DMS79 treated with DMSO at 0.1 percent for 48 hours (cell line): Measurements from ENCODE around the gene WDR43.

ENCODE experiments used
- DNase-seq: peaks from one replicate; lab custom pipeline; 2025; lab: John Stamatoyannopoulos, UW

Gene WDR43, protein sequence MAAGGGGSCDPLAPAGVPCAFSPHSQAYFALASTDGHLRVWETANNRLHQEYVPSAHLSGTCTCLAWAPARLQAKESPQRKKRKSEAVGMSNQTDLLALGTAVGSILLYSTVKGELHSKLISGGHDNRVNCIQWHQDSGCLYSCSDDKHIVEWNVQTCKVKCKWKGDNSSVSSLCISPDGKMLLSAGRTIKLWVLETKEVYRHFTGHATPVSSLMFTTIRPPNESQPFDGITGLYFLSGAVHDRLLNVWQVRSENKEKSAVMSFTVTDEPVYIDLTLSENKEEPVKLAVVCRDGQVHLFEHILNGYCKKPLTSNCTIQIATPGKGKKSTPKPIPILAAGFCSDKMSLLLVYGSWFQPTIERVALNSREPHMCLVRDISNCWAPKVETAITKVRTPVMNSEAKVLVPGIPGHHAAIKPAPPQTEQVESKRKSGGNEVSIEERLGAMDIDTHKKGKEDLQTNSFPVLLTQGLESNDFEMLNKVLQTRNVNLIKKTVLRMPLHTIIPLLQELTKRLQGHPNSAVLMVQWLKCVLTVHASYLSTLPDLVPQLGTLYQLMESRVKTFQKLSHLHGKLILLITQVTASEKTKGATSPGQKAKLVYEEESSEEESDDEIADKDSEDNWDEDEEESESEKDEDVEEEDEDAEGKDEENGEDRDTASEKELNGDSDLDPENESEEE

DNA sequence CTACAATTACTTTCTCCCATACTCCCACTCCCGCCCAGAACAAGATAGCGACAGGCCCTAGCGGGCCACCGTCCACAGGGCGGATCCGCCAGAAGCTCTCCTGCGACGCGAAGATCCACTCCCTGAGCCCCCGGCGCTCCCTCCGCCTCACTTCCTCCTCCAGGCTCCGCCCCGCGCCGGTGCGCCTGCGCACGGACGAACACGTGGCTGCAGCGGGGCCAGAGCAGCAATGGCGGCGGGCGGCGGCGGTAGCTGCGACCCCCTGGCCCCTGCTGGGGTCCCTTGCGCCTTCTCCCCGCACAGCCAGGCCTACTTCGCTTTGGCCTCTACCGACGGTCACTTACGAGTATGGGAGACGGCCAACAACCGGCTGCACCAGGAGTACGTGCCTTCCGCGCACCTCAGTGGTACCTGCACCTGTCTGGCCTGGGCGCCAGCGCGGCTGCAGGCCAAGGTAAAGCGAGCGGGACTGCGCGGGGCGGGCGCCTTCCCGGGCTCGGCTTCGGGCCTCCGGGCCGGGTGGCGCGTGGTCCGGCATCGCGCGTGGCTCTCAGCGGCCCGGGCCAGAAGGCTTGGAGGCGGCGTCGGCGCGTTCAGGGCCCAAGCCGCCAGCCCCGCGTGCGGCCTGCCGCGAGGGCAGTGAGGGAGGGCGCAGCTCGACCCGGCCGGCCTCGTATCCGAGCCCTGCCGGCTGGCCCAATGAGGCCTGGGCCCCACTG, at the start of gene WDR43:
WDR43 (plus strand) TSS at position 198 of the 719 bp plus-strand sequence; CDS start at position 230, 32 bp downstream.
- DNase-seq = peak; percentile 95

DNA sequence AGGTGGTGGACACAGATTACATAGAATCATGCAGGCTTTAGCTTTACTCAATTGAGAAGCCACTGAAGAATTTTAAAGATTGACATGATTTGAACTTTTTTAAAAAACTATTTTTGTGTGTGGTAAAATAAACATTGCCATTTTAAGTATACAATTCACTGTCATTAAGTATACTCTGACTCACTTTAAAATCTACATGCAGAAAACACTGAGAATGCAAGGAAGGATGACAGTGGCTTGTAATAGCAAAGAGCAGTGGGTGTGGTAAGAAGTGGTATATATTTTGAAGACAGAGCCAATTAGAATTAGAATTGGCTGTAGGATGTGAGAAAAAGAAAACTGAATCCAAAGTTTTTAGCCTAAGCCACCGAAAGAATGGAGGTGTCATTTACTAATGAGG, 39.3 kb upstream of the WDR43 start:
- DNase-seq = no peak

DNA sequence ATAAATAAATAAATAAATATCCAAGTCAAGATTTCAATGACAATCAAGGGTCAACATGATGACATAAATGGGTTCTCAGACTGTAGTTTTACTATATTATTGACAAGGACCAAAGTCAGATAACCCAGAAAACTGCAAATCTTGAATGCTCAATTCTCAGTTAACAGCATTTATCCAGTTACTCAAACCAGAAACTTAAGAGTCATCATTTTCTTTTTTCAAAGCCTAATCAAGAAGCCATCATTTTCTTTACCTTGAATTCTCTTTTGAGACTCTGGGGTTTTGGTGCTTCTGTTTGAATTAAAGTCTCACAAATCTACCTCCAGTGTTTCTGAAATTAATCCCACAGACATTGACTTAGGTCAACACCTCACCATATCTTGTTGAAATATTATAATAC, 38.5 kb upstream of the WDR43 start:
- DNase-seq = no peak

DNA sequence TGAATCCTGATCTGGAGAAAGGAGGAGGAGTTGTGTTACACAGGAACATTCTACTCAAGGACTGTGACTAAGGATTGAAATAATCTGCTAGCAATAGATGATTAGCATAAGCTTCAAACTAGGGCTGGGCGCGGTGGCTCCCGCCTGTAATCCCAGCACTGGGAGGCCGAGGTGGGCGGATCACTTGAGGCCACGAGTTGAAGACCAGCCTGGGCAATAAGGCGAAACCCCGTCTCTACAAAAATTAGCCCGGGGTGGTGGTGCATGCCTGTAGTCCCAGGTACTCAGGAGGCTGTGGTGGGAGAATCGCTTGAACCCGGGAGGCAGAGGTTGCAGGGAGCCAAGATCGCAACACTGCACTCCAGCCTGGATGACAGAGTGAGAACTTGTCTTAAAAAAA, 25.9 kb upstream of the WDR43 start:
- DNase-seq = no peak

DNA sequence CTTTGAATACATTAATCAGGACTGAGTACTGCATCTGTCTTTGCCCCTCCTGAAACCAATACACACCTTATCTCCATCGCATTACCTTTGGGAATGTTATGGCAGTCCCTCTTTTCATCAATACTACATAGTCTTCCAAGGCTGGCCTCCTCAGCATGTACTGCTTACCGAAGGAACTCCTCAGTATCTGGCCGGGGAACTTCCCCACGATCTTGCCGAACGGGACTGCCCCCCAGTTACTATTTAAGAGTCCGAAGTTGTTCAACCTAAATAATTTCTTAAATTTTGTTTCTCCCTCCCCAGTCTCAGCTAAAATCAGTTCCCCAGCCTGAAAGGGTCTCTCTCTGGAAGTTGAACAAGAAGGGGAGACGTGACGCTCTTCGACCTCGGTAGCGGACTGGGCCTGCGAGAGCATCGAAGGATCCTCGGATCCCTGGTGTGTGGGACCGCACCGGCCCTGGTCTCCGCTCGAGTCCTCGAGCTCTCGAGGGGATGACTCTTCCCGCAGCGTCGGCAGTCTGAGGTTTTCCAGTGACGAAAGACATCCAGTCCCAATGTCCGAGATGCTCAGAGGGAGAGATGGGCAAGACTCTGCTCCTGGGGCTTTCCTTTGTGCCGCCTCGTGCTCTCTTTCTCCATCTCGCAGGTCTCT, 24.8 kb upstream of the WDR43 start:
- DNase-seq = no peak

DNA sequence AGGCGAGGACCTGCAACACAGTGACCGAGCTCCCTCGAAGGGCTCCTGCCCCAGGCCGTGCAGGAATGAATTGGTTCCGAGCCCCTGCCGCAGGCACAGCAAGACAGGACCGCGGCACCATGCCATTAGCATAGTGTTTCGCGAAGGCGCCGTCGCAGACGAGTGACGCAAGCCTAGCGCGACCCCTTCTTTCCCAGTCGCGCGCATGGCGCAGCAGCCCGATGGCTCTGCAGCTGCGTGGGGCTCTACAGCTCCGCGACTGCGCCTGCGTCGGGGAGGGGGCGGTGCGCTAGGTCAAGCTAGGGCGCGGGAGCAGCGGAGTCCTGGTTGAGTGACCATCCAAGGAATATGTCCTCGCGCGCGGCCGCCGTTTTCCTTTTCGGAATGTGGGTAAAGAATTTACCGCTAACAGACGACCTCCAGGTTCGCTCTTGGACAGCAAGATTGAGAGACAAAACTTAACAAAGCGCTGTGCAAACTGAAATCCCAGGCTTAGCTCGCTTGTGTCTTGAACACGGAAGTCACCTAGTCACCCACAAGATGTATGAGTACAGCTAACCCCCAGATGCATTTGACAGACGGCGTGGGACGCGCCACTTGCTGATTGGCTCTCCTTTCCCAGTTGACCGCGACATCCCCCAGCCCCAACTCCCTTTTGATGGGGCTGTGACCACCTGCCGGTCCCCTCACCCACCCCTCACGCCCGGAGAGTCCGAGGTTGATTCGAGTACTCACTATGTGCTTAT, 24.1 kb upstream of the WDR43 start, which contains the start of gene TRMT61B:
TRMT61B (minus strand) TSS at position 164 of the 746 bp plus-strand sequence; CDS start at position 132, 32 bp downstream.
- DNase-seq = peak; percentile 93

DNA sequence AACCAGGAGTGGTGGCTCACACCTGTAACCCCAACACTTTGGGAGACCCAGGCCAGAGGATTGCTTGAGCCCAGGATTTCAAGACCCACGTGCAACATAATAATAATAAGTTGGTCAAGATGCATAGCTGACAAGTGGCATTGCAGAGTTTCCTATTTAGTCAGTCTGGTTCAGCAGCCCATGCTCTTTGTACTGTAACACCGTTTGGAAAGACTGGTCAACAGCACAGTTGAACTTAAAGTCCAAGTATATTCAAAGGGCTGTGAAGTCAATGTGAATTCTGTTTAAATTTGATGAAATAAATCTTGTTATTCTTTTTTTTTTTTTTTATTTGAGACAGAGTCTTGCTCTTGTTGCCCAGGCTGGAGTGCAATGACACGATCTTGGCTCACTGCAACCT, 22.8 kb upstream of the WDR43 start:
- no peak for DNase-seq

DNA sequence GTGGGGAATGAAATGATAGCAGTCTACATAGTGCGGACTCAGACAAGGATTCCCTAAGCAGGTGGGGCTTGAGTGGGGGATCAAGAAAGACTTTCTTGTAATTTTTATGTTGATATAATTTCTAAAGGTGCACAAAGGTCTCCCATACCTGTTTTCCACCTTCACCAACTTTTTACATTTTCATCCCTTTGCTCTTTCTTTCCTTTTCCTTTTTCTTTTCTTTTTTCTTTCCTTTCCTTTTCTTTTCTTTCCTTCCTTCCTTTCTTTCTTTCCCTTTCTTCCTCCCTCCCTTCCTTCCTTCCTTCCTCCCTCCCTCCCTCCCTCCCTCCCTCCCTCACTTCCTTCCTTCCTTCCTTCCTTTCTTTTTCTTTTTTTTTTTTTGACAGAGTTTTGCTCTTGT, 14.3 kb upstream of the WDR43 start:
- no peak for DNase-seq

DNA sequence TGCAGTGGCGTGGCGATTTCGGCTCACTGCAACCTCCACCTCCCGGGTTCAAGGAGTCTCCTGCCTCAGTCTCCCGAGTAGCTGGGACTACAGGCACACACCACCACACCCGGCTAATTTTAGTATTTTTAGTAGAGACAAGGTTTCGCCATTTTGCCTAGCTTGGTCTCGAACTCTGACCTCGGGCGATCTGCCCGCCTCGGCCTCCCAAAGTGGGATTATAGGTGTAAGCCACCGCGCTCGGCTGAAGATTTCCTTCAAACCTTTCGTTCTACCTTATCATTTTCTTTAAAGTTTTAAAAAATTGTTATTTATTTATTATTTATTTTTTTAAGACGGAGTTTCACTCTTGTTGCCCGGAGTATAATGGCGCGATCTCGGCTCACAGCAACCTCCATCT, 979 bp upstream of the WDR43 start:
- DNase-seq = no peak

DNA sequence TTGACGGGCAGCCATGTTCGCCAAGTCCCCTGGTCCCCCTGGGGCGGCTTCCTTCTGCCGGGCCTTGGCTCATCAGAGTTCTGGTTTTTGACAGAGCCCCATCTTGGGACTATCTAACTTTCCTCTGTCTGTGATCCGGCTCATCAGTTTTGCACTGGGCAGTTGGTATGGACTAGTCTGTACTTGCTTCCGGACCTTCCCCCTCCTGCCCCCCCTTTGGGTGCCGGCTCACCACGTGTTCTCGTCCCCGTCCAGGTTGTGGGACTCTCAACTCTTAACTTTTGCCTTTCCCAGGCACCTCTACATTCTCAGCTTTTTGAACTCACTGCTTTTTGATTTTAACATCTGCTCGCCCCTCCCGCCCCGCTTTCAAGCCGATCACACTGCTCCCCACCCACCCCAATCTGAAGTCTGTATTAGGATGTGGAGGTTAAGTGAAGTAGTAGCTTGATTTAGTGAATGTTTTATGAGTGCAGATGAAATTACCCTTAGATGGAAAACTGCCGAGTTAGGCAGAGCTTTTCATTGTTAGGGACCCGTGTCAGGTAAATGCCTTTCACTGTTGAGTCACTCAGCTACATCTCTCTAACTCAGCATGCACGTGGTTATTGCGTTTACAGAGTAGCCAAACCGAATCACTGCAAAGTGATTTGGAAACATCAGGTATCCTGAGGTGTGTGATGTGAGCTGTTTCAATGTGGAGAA, 874 bp downstream of the WDR43 start:
- no peak for DNase-seq

DNA sequence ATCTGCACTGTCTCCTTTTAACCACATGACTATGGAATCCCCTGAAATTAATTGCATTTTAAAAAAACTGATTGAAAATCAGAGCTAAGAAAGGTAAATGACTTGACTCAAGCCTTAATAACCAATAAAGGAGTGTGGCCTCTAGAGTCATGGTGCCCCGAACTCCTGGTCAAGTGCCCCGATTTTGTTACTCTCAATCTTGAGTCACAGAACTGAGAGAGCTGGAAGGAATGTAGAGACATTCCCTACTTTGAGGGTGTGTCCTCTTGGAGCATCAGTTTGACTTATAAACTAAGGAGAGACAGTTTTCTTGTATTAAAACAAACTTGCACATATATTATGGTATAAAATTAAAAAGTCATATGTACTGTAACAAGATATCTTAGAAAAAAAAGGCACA, 2.4 kb downstream of the WDR43 start:
- no peak for DNase-seq

DNA sequence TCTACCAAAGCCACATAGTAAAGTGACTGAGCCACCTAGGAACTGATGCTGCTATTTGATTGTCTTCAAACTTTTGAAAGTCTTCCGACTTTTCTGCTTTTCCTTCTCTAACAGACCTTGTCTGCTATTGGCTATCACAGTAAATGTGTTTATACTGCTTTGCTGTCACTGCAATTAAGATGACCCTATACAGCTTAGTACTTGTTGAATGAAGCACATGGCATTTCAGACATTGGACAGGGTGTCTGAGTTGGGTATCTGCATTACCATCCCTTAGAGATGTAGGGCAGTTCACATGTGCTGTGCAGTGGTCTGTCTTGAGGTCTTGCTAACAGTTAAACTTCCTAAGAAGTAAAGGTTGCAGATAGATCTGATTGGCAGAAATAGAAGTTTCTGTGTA, 3.6 kb downstream of the WDR43 start:
- no peak for DNase-seq

DNA sequence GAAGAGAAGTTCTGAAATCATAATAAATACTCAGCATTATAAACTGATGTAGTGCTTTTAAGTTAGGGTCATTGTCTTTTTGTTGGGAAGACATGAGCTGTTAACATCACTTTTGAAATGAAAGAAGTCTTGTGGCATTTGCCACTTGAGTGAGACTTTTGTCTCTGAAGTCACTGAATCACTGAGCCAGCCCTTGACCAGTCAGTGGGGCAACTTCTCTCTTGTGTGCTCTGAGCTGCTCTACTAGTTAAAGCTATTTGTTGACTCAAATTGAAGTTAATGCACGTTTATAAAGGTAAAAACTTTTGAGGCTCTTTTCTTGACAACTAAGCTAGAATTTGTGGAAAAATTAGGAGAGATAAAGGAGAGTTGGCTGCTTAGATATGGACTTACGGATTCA, 6.7 kb downstream of the WDR43 start:
- no peak for DNase-seq

DNA sequence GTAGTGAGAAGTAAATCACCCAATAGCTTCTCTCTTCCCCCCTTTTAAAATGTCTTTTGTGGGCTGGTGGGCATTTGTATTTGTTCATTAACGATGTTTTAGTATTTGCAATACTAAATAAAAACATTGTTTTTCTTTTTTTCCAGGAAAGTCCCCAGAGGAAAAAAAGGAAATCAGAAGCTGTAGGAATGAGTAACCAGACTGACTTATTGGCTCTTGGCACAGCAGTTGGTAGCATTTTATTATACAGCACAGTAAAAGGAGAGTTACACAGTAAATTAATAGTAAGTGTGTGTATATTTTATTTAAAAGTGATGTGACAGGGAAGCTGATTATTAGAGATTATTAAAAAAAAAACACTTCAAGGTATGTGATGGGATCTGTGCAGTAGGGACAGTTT, 7.4 kb downstream of the WDR43 start:
- DNase-seq = no peak

DNA sequence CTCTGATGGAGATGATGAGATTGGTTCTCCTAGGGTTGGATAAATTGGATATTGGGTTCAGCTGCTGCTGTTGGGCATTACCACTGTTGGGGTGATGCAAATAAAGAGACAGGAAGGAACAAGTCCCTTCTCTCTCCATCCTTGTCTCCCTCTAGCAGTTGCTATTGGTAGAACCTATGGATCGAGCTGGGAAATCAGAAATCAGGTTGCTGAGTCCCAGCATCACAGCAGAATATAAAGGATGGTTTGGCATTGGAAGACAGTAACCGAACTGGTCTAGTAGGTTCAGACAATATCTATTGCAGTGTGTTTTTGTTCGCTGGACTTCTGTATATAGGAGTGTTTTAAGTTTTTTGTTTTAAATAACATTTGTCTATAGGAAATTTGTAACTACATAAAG, 8.1 kb downstream of the WDR43 start:
- no peak for DNase-seq

DNA sequence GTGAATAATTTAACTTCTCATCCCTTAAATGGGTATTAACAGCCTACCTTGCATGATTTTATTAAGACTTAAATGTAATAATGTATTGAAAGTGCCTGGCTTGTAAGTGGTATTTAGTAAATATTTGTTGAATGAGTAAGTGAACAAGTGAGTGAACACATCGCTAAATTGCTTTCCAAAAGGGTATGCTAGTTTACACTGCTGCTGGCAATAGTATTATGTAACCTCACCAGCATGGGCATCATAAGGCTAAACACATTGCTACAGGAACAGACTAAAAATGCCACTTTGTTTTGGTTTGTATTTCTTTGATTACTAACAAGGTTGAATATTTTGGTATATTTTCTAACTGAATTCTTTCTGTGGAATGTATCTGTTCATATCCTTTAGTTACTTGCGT, 9.8 kb downstream of the WDR43 start:
- DNase-seq = no peak

DNA sequence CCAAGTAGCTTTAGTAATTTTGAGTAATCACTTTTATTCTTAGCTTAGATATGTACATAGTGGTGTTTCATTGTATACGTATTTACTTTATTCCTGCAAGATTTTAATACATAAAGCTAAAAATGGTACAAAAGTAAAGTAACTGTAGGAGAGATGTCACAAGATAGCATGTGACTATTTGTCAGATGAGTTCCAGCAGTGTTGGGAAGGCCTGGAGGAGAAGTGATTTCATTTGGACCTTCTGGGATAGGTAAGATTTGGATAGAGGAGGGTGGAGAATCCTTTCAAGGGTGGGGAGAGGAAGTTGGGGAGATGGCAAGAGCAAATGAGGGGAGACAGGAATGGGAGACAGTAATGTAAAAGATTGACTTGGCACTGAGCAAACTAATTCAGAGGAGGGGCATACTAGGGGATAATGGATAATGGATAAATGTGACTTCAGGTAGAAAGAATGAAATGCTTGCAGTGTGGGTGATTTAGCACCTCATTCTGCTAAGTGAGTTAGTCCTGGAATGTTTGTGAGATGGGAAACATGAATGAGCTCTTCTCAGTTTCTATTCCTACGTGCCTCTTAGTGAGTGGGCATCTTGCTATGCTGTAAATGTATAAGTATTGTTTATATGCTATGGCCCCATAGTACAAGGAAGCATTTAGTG, 10.5 kb downstream of the WDR43 start:
- DNase-seq = no peak

DNA sequence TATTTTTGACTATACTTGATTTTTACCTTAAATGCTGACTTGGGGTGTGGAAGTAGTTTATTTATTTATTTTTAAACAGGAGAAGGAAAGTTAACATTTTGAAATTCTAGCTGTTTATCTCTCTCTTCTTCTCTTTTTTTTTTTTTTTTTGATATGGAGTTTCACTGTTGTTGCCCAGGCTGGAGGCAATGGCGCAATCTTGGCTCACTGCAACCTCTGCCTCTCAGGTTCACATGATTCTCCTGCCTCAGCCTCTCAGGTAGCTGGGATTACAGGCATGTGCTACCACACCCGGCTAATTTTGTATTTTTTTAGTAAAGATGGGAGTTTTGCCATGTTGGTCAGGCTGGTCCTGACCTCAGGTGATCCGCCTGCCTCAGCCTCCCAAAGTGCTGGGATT, 11.1 kb downstream of the WDR43 start:
- no peak for DNase-seq

DNA sequence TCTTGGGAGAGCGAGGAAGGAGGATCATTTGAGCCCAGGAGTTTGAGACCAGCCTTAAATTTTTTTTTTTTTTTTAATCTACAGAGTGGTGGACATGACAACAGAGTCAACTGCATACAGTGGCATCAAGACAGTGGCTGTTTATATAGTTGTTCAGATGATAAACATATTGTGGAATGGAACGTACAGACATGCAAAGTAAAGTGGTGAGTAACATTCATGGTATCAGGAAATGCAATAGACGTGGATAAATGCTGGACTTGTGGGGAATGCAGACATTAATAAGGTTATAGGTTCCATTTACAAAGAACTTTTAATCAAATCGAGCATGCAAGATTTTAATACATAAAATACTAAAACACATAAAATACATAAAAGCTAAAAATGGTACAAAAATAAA, 11.9 kb downstream of the WDR43 start:
- no peak for DNase-seq

DNA sequence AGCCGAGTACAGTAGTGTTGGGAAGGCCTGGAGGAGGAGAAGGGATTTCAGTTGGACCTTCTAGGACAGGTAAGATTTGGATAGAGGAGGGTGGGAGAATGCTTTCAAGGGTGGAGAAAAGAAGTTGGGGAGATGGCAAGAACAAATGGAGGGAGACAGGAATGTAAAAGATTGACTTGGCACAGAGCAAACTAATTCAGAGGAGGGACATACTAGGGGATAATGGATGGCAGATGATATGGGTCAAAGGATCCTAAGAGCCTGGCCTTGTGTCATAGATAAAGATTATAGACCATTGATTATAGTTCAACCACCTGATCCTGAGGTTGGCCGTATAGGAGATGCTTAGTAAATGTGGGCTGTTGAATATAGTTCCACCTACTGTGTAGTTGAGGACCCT, 12.4 kb downstream of the WDR43 start:
- no peak for DNase-seq
